HepG2 (cell line): ENCODE data around the gene CASP5. TPM values are rescaled to one million over a fixed set of nuclear protein-coding genes. Genes with fewer than 3 reads are reported as not detected.
A peak's percentile ranks its signal among the peaks of the same experiment; 100 is the strongest.

Experiments
- ATAC-seq: fragments of 200-7000 bp; cut with Tn5 transposase; 3 replicates; pipeline ENCODE4 v1.9.1; 2020; ENCODE audit warnings: mild to moderate bottlenecking, moderate library complexity
- BruUV-seq: library from RNA; stranded (reverse); fragments of 400-500 nt; replicated peaks from 2 replicates; lab custom pipeline; 2021; lab: Mats Ljungman, UMichigan
- CTCF ChIA-PET: fragments of 300-600 bp; formaldehyde crosslinking; extraction: SDS; loops from one replicate; lab custom pipeline; 2021; ENCODE audit warnings: low total read pairs, inconsistent platforms, low intra/inter-chr PET ratio; lab: Yijun Ruan, JAX
- POLR2A ChIA-PET: fragments of 350-600 bp; sonication (Branson Sonifier 250); formaldehyde crosslinking; loops from one replicate; lab custom pipeline; 2020; ENCODE audit warnings: antibody characterized with exemption, inconsistent platforms; lab: Yijun Ruan, JAX
- DNase-seq: peaks from one replicate; pipeline ENCODE4 v3.0.0-alpha.2; 2015; ENCODE audit warnings: low spot score
- FAIRE-seq: peaks from 3 replicates; lab custom pipeline; 2011; peaks lifted over from hg19 to GRCh38; lab: Jason Lieb, UNC
- H2AFZ ChIP-seq: one replicate; pipeline ENCODE4 v1.6.1; 2011; ENCODE audit warnings: low read length, inconsistent platforms
- H3K27ac ChIP-seq: fragments of 300-600 bp; 3 replicates; pipeline ENCODE4 v1.8.0; 2011; ENCODE audit warnings: mixed run types, mild to moderate bottlenecking, mixed read lengths, low read length, inconsistent platforms; ENCODE audit not compliant: insufficient read depth; ENCODE audit errors: extremely low read length
- H3K27me3 ChIP-seq, 2 experiments: fragments of 200-600 bp in 1 of 2; 2 replicates in 1 of 2; 3 replicates in 1 of 2; pipeline versions ENCODE4 v1.6.0 to v1.8.0; 2011; ENCODE audit warnings: low read length in 2 of 2, mild to moderate bottlenecking in 2 of 2, moderate library complexity in 2 of 2, inconsistent platforms in 1 of 2; ENCODE audit not compliant: insufficient read depth in 2 of 2, control insufficient read depth in 1 of 2
- H3K36me3 ChIP-seq, 2 experiments: fragments of 200-600 bp in 1 of 2; replicated peaks in 1 of 2; 2 replicates in 1 of 2; 3 replicates in 1 of 2; pipeline versions ENCODE4 v1.5.1 to v1.8.0; 2011; ENCODE audit warnings: low read length in 2 of 2, inconsistent platforms in 1 of 2; ENCODE audit not compliant: insufficient read depth in 2 of 2, control insufficient read depth in 1 of 2
- H3K4me1 ChIP-seq: 2 replicates; pipeline ENCODE4 v1.5.1; 2012; ENCODE audit warnings: low read length, inconsistent platforms; ENCODE audit not compliant: insufficient read depth
- H3K4me2 ChIP-seq: 2 replicates; pipeline ENCODE4 v1.6.0; 2011; ENCODE audit warnings: low read depth, low read length, inconsistent platforms
- H3K4me3 ChIP-seq, 3 experiments: fragments of 200-600 bp in 1 of 3; sonication (generic), shearing (Covaris generic) in 1 of 3; replicated peaks in 1 of 3; 2 replicates each; pipeline ENCODE4 v1.5.1; 2011 to 2016; ENCODE audit warnings: low read length in 3 of 3, inconsistent platforms in 2 of 3, low read depth in 2 of 3, mild to moderate bottlenecking in 2 of 3, control low read depth in 1 of 3, mixed read lengths in 1 of 3; ENCODE audit not compliant: insufficient read depth in 1 of 3
- H3K79me2 ChIP-seq: one replicate; pipeline ENCODE4 v1.6.1; 2011; ENCODE audit warnings: low read length, inconsistent platforms; ENCODE audit not compliant: insufficient read depth
- H3K9ac ChIP-seq: 2 replicates; pipeline ENCODE4 v1.6.0; 2011; ENCODE audit warnings: mild to moderate bottlenecking, low read depth, low read length, inconsistent platforms; ENCODE audit not compliant: insufficient read depth
- H3K9me3 ChIP-seq: 2 replicates; pipeline ENCODE4 v1.5.1; 2012; ENCODE audit warnings: mild to moderate bottlenecking, low read length
- H4K20me1 ChIP-seq: 2 replicates; pipeline ENCODE4 v1.6.0; 2011; ENCODE audit warnings: inconsistent platforms, mild to moderate bottlenecking, low read length, moderate library complexity; ENCODE audit not compliant: insufficient read depth
- ARHGAP35 ChIP-seq: sonication (generic); formaldehyde crosslinking; IDR thresholded peaks from 2 replicates; pipeline ENCODE4 v1.9.0; 2022; ENCODE audit warnings: mild to moderate bottlenecking, inconsistent platforms, moderate library complexity, missing genetic modification reagents, borderline replicate concordance
- ATF1 ChIP-seq: IDR thresholded peaks from 2 replicates; pipeline ENCODE4 v1.6.1; 2016; ENCODE audit warnings: mild to moderate bottlenecking, control low read depth
- CREM ChIP-seq, 2 experiments: sonication (generic) in 1 of 2; formaldehyde crosslinking in 1 of 2; IDR thresholded peaks; 2 replicates each; pipeline versions ENCODE4 v1.4.0 to v1.6.1; 2016 to 2020; ENCODE audit warnings: antibody characterized with exemption in 1 of 2, mild to moderate bottlenecking in 1 of 2, missing genetic modification reagents in 1 of 2
- GFI1 ChIP-seq: sonication (generic); formaldehyde crosslinking; IDR thresholded peaks from 2 replicates; pipeline ENCODE4 v1.5.0; 2020; ENCODE audit warnings: missing genetic modification reagents, mild to moderate bottlenecking, borderline replicate concordance
- HNF4A ChIP-seq: sonication (generic); formaldehyde crosslinking; IDR thresholded peaks from 2 replicates; pipeline ENCODE4 v1.4.0; 2020; ENCODE audit warnings: missing genetic modification reagents
- IKZF4 ChIP-seq: sonication (generic); formaldehyde crosslinking; IDR thresholded peaks from 2 replicates; pipeline ENCODE4 v1.5.1; 2020; ENCODE audit warnings: borderline replicate concordance, mild to moderate bottlenecking, low read depth, missing genetic modification reagents; ENCODE audit errors: not compliant biosample characterization
- IRX3 ChIP-seq: sonication (generic); formaldehyde crosslinking; IDR thresholded peaks from 2 replicates; pipeline ENCODE4 v1.8.1; 2023; ENCODE audit warnings: mild to moderate bottlenecking, low read depth, missing genetic modification reagents, borderline replicate concordance
- MAFF ChIP-seq: IDR thresholded peaks from 2 replicates; pipeline ENCODE4 v1.6.1; 2011; ENCODE audit warnings: low read depth, low read length, improper control_type of control experiment
- NCOA2 ChIP-seq: sonication (generic); formaldehyde crosslinking; IDR thresholded peaks from 2 replicates; pipeline ENCODE4 v1.8.0; 2022; ENCODE audit warnings: inconsistent platforms
- NR2C2 ChIP-seq: sonication (generic); formaldehyde crosslinking; IDR thresholded peaks from 2 replicates; pipeline ENCODE4 v1.4.0; 2020; ENCODE audit warnings: missing genetic modification reagents, mild to moderate bottlenecking, moderate library complexity, borderline replicate concordance
- PHF20 ChIP-seq: sonication (generic); formaldehyde crosslinking; IDR thresholded peaks from 2 replicates; pipeline ENCODE4 v1.5.0; 2020; ENCODE audit warnings: mild to moderate bottlenecking, missing genetic modification reagents
- PTBP1 ChIP-seq: fragments of 200-400 bp; formaldehyde crosslinking; IDR thresholded peaks from 2 replicates; pipeline ENCODE4 v1.6.1; 2018; ENCODE audit warnings: low read length, low read depth; ENCODE audit not compliant: poor library complexity, severe bottlenecking
- RARG ChIP-seq: sonication (generic); formaldehyde crosslinking; IDR thresholded peaks from 2 replicates; pipeline ENCODE4 v1.4.0; 2020; ENCODE audit warnings: low read depth, mild to moderate bottlenecking, missing genetic modification reagents
- RFX3 ChIP-seq: IDR thresholded peaks from 2 replicates; pipeline ENCODE4 v1.6.1; 2016; ENCODE audit warnings: missing biosample characterization, missing genetic modification reagents
- RFXANK ChIP-seq: IDR thresholded peaks from 2 replicates; pipeline ENCODE4 v1.6.1; 2016
- TCF12 ChIP-seq, 2 experiments: fragments of 450-650 bp in 1 of 2; sonication (generic) in 1 of 2; formaldehyde crosslinking in 1 of 2; IDR thresholded peaks; 2 replicates each; pipeline versions ENCODE4 v1.6.1 to v1.8.0; 2017 to 2022; ENCODE audit warnings: antibody characterized with exemption in 1 of 2, mild to moderate bottlenecking in 1 of 2, missing genetic modification reagents in 1 of 2, moderate library complexity in 1 of 2
- ZKSCAN8 ChIP-seq: IDR thresholded peaks from 2 replicates; pipeline ENCODE4 v1.6.1; 2016; ENCODE audit warnings: borderline replicate concordance, missing genetic modification reagents, missing compliant biosample characterization
- ZNF546 ChIP-seq: sonication (generic); formaldehyde crosslinking; conservative IDR thresholded peaks from 2 replicates; pipeline ENCODE4 v1.8.1; 2023; ENCODE audit warnings: mild to moderate bottlenecking, missing genetic modification reagents
- ZNF552 ChIP-seq: sonication (generic); formaldehyde crosslinking; IDR thresholded peaks from 2 replicates; pipeline ENCODE4 v1.9.0; 2022; ENCODE audit warnings: missing genetic modification reagents, mild to moderate bottlenecking, borderline replicate concordance
- ZNF557 ChIP-seq: sonication (generic); formaldehyde crosslinking; IDR thresholded peaks from 2 replicates; pipeline ENCODE4 v1.4.0; 2020; ENCODE audit warnings: missing genetic modification reagents
- ZNF660 ChIP-seq: sonication (generic); formaldehyde crosslinking; IDR thresholded peaks from 2 replicates; pipeline ENCODE4 v1.5.1; 2020; ENCODE audit warnings: mild to moderate bottlenecking, low read depth, missing genetic modification reagents, borderline replicate concordance
- WGBS: methylation state at CpG from one replicate; pipeline ENCODE4 v1.1.6; 2017; ENCODE audit warnings: low lambda C conversion rate; 5-methylcytosine and 5-hydroxymethylcytosine counted together
- in situ Hi-C: cut with HindIII; loops from 2 replicates; pipeline ENCODE4 v1.10.0; 2017; ENCODE audit warnings: low pct_unique_long_range_greater_than_20kb; ENCODE audit not compliant: extremely low pct_ligation_motif_present
- intact Hi-C: fragments of 100-400 bp; cut with micrococcal nuclease; formaldehyde crosslinking; loops from one replicate; pipeline ENCODE4 v1.10.0; 2022; ENCODE audit not compliant: unreplicated experiment
- polyA plus RNA-seq, 8 experiments: library from polyadenylated mRNA; depleted of rRNA in 3 of 8; stranded (reverse) in 7 of 8; unstranded in 1 of 8; fragments of >200 nt; fragmentation: Illumina TruSeq in 4 of 8; extraction: Trizol in 4 of 8; gene quantifications; 2 replicates each; pipeline versions ENCODE4 v1.2.1 to v1.2.3, GENCODE V29; 2011 to 2016; ENCODE audit warnings: low read depth in 4 of 8, missing spikeins in 1 of 8, mixed read lengths in 1 of 8; ENCODE audit not compliant: insufficient read depth in 1 of 8
- total RNA-seq, 5 experiments: library from RNA; depleted of rRNA; stranded (reverse); fragments of >200 nt; fragmentation: Illumina TruSeq; extraction: Trizol; gene quantifications; 2 replicates each; pipeline ENCODE4 v1.2.3, GENCODE V29; 2016; ENCODE audit warnings: low read depth in 1 of 5
- TF ChIP-seq, protein P1 (sequence below): sonication (generic); formaldehyde crosslinking; IDR thresholded peaks from 2 replicates; pipeline ENCODE4 v1.9.0; 2021; ENCODE audit warnings: missing genetic modification reagents, borderline replicate concordance
- TF ChIP-seq, protein P2 (sequence below): sonication (generic); formaldehyde crosslinking; IDR thresholded peaks from 2 replicates; pipeline ENCODE4 v1.8.0; 2022; ENCODE audit warnings: missing genetic modification reagents, mild to moderate bottlenecking, inconsistent platforms, borderline replicate concordance

CASP5 gene
- total and polyA plus RNA-seq, 2 of the 13 experiments (the other 11 are each of a cell fraction or from before 2014, with no cell fraction given) = not detected

DNA sequence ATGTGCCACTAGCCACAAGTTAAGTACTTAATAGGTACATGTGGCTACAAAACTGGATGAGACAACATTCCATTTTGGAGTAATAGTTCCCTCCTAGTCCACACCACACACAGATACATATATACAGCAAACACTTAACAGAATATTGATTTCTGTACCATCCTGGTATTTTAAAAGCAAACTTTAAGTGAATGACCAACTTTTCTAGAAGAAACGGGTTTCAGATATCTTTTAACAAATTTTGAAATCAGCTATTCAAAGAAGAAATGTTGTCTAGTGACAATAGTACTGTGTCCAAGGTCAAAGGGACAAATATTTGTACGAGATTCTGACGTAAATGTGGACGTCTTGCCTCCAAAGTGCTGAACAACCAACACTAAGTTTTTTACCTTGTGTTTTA is 34.5 kb upstream of the CASP5 start:
- Histone ChIP-seq H3K4me1 (peaks cover 38% of the 10 kb centered on the region), H3K36me3 (no peaks in the 10 kb centered on the region), H3K4me3 (no peak overlapping the region), H2AFZ (no peak overlapping the region), H3K27ac (peak overlapping the region; percentile 40), H3K27me3 (no peaks in the 10 kb centered on the region), H4K20me1 (no peaks in the 10 kb centered on the region), H3K79me2 (no peaks in the 10 kb centered on the region), H3K4me2 (peak overlapping the region; percentile 37), H3K9me3 (no peaks in the 10 kb centered on the region), H3K9ac (no peak overlapping the region)
- FAIRE-seq (peak; percentile 47), DNase-seq (peak; percentile 55), ATAC-seq (peak; percentile 95)
- 0% methylated on average over 4 of the region's 4 CpGs for WGBS
- BruUV-seq = no TSS peak
- intact Hi-C loops (loop anchor here (1.0 kb wide), 1 partner anchor 10 kb away; no protein-coding TSS in a partner anchor), in situ Hi-C loops (no loop called here)
- ChIA-PET CTCF (no interaction called here), POLR2A (interaction anchor here (1.0 to 1.4 kb wide), 2 partner anchors 10 to 89 kb away, joined by 3 to 4 read pairs; no protein-coding TSS in a partner anchor)
- TF ChIP-seq TCF12 (IDR thresholded peaks at IDR 0.05) (no peak), TCF12 (CRISPR knock-in tag; IDR thresholded peaks at IDR 0.05) (no peak), ATF1 (no peak), CREM (IDR thresholded peaks at IDR 0.05) (peak; percentile 48; the same call in 1 of the 2 replicates), CREM (CRISPR knock-in tag; IDR thresholded peaks at IDR 0.05) (no peak), GFI1 (CRISPR knock-in tag) (no peak), ZNF660 (CRISPR knock-in tag) (no peak), PHF20 (CRISPR knock-in tag) (no peak), ZNF552 (CRISPR knock-in tag) (no peak), RFXANK (CRISPR knock-in tag) (no peak), IRX3 (CRISPR knock-in tag) (no peak), PTBP1 (no peak), IKZF4 (CRISPR knock-in tag) (no peak), MAFF (no peak), ZNF546 (CRISPR knock-in tag) (no peak), ZNF557 (CRISPR knock-in tag) (no peak), NCOA2 (CRISPR knock-in tag) (peak; percentile 82), ARHGAP35 (CRISPR knock-in tag) (no peak), RFX3 (CRISPR knock-in tag) (no peak), HNF4A (CRISPR knock-in tag) (peak; percentile 53), NR2C2 (no peak), RARG (CRISPR knock-in tag) (no peak), ZKSCAN8 (CRISPR knock-in tag) (no peak)
- TF ChIP-seq, protein P1, sequence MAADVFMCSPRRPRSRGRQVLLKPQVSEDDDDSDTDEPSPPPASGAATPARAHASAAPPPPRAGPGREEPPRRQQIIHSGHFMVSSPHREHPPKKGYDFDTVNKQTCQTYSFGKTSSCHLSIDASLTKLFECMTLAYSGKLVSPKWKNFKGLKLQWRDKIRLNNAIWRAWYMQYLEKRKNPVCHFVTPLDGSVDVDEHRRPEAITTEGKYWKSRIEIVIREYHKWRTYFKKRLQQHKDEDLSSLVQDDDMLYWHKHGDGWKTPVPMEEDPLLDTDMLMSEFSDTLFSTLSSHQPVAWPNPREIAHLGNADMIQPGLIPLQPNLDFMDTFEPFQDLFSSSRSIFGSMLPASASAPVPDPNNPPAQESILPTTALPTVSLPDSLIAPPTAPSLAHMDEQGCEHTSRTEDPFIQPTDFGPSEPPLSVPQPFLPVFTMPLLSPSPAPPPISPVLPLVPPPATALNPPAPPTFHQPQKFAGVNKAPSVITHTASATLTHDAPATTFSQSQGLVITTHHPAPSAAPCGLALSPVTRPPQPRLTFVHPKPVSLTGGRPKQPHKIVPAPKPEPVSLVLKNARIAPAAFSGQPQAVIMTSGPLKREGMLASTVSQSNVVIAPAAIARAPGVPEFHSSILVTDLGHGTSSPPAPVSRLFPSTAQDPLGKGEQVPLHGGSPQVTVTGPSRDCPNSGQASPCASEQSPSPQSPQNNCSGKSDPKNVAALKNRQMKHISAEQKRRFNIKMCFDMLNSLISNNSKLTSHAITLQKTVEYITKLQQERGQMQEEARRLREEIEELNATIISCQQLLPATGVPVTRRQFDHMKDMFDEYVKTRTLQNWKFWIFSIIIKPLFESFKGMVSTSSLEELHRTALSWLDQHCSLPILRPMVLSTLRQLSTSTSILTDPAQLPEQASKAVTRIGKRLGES (CRISPR knock-in tag) = no peak
- TF ChIP-seq, protein P2, sequence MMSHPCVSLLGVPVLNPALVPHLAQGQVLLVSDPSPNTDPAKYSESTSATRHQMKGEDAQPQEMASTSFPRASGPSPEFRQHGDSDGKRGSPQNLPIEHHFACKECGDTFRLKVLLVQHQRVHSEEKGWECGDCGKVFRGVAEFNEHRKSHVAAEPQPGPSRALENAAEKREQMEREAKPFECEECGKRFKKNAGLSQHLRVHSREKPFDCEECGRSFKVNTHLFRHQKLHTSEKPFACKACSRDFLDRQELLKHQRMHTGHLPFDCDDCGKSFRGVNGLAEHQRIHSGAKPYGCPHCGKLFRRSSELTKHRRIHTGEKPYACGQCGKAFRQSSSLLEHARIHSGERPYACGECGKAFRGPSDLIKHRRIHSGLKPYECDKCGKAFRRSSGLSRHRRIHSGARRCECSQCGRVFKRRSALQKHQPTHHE (CRISPR knock-in tag) = no peak
